ENCODE measurements around the gene NME7.

NME7 gene

DNA sequence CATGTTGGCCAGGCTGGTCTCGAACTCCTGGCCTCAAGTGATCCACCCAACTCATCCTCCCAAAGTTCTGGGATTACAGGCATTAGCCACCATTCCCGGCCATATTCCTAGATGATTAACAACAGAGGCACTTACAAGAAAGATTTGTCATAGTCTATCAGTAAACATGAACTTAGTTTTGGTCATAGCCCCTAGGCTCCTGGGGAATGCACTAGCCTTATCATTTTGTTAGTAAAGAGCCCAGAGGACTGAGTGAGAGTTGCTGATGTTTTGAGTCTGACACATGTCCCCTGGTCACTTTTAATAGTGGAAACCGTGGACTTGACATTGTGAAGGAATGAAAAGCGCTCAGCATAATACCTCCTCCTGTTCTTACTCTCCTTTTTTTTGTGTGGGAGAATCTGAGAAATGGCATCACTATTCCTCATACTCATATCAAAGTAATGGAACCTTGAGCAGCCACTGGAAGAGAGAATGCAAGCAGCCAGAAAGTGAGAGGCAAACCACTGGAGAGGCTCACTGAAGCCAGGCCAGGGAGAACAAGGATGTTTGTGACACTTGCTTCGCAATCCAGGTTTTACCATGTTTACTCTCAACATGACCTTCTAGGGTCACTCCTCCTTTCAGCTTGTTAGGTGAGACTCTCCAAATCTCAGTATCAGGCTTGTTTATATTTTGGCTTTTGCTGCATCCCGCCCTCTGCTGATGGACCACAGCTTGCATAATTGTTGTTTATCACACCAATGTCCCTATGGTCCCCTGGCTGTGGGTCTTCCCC lies 246.3 kb downstream of the NME7 start:
- no peak for DNase-seq

DNA sequence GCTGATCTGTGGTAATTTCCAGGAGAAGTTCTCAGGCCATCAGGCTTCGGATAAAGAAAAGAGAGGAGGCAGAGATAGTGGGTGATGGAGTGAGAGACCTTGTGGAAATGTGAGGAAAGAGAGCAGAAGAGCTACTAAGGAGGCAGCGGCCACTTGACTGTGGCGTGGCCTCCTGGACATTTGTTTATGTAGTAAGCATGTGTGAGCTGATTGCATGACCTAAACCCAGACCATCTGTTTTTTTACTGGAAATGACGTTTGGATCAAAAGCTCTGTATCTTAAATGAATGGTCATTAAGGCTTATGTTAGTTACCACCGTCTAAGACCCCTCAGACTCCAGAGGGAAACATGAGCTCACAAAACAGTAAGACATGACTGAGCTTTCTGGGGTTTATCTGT lies 247.5 kb downstream of the NME7 start:
- DNase-seq, result no peak

DNA sequence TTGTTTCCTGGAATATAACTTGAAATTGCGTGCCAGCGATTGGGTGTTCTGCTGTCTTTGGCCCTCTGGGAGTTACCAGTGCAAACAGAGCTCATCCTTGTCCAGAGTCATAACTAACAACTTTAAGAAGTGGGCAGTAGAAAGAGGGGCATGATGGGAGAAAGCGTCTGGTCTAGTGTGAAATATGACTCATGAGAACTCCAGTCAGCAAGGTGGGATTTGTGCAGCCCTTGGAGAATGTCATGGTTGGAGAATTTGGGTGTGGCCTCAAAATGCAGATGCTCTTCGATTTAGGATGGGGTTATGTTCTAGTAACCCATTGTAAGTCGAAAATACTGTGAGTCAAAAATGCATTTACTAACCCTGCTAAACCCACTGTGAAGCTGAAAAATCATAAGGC lies 248.2 kb downstream of the NME7 start:
- DNase-seq, result no peak

GRCh38 chr1:169118227-169118626 lies 249.4 kb downstream of the NME7 start:
- DNase-seq, result no peak

DNA sequence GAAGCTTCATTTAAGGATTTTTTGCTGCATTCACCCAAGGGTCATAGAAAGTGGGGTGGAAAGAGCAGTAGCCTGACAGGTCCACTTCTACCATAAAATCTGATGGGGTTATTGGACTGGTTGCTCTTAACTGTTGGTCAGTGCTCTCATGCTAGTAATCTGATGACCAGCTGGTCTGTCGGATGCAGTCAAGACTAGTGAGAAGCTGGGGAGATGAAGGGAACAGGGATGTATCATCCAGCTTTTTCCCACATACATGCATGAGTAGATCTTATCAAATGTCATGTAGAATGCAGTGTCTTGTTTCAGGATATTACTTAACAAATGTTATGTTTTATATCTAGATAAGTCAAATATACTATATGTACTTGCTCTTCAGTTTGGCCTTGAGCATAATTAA lies 250.0 kb downstream of the NME7 start:
- DNase-seq, result no peak

DNA sequence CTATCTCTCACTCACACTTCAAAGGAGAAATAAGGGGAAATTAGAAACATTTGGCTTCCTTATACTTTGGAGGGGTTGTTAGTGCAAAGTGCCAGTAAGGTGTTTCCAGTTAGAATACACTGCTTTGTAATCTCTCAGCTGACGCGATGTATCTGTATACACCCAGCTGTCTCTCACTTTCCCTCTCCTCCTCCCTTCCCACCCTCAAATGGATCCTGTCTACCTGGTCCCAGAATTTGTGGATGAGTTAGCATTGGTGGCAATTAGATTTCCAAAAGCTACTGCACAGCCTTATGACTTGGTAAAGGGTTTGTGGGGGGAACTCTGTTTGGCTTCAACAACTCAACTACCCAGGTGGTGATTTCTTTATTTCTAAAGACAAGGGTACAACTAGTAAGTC lies 250.6 kb downstream of the NME7 start:
- no peak for DNase-seq

GRCh38 chr1:169115891-169116585 lies 251.6 kb downstream of the NME7 start:
- DNase-seq, result no peak

DNA sequence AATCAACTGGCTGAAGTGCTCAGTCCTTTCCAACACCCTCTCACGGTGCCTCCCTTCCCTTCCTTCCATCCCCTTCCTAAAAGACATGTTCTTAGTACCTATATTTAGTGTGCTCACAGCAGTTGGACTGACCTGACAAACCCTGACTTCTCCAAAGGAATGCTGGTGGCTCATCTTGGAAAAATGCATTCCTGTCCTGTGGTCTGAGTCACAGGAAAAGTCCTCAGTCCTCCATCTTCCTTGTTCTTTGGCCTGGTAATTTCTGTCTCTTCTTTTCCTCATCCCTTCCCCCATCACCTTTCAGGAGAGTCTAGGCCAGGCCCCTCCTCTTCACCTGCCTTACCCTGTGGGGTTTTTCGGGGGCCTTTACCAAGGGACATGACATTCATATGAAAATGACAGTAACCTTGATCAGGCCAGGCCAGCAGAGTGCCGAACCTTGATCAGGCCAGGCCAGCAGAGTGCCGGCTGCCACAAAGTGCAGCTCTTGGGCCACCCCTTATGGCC lies 253.9 kb downstream of the NME7 start:
- DNase-seq, result no peak

DNA sequence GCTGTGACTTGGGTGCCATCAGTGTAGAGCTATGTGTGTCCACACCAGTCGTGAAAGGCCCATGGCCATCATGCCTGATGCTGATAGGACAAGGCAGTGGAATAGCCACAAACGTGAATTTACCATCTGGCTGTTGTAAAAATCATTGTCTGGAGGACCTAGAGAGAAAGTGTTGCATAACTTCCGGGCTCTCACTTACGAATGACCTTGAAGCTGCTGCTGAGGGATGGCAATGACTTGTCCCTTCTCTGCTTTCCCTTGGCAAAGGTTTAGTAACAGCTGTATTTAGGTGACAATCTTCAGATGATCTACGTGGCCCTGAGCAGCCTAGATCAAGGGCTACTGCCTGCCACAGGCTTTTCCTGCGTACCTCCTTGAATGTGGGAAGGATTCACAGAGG lies 255.4 kb downstream of the NME7 start:
- no peak for DNase-seq

- no peak for DNase-seq
Observed at GRCh38 chr1:169111472-169111871, 256.1 kb downstream of the NME7 start.

- no peak for DNase-seq
Observed at GRCh38 chr1:169110689-169111447, 256.7 kb downstream of the NME7 start.

DNA sequence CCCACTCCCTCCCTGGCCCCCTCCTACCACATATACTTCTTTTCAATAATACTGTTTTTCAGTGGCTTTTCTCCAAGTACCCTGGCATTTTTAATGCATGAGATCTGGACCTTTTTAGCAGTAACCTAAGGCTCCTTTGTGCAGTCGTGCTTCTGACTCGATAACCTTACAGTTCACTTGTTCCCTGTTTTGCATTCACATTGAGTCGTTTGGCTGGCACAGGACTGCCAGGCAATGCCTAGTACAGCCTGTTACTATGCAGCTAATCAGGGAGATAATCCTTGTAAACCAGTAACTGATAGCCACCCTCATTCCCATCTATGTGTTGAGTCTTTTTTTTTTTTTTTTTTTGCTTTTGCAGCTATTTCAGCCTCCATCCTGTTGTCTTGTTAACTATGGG lies 257.4 kb downstream of the NME7 start:
- no peak for DNase-seq

DNA sequence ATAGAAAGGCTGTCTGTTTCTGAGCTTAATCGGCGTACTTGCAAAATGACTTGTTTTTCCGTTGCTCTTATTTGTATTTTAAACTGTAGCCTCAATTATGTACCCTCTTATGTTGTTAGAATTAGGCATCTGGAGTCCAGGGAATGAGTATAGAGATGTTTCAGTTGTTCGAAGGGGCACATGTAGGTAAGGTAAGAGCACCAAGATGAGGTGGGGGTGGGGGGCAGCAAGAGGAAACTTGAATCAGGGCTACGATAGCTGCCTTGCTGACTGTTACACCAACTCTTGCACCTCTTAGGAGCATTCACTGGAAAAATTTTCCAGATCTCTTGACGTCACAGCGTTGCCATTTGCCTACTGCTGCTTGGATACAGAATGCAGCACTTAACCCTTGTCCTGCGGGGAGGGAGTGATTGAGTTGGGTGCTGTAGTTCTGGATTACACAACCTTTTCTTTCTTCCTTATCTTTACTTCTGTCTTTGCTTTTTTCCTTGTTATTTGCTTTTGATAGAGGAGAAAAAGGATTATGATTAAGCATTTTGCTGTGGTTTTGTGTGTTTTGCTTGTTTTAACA lies 257.9 kb downstream of the NME7 start:
- DNase-seq, result peak; percentile 47

DNA sequence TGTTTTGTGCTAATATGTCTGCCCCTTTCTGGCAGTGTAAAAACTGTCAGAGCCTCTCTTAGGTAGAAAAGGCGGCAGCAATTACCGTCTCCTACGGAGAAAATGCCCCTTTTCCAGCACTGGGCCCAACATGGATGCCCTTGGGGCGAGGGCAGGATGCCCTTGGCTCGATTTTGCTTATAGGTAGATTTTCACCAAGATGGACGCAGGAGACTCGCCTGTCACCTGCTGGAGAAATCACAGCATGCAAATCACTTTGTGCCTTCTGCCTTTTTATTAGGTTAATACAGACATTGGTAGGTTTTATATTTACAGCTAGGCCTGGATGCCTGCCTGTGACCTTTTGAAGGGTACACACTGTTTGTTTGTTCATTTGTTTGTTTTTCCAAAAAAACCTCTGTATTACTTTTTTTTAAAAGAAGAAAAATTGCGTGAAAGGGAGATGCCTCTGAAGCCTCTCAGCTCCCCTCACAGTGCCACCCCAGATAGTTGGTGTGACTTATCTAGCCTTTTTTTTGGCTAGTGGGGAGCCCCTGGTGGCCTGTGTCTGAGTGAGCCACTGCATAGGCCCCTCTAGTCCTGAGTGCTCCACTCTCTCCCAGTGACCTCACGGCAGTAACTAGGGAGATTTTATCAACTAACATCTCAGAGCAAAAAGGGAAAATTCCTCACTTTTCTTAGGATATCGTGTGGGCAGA lies 258.6 kb downstream of the NME7 start:
- peak; percentile 51 for DNase-seq

DNA sequence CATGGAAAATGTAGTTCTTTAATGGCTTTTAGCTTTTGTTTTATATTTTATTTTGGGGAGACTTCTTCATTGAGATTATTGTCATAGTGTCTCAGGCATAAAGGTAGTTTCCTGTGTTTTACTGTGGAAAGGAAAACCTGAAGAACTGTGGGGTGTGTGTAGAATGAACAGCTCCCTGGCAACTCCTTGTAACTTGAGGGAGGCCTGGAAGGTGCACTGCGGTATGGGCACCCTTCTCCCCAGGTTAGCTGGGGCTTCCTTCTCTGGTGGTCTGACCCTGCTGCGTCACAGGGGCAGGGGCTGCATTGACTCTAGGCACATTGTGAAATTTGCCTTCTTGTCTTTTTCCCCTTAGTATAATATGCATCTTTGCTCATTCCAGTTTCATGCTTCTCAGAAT lies 259.4 kb downstream of the NME7 start:
- no peak for DNase-seq

GRCh38 chr1:169107603-169108208 lies 259.9 kb downstream of the NME7 start:
- no peak for DNase-seq

GRCh38 chr1:169106921-169107602 lies 260.5 kb downstream of the NME7 start:
- DNase-seq, result peak; percentile 52

DNA sequence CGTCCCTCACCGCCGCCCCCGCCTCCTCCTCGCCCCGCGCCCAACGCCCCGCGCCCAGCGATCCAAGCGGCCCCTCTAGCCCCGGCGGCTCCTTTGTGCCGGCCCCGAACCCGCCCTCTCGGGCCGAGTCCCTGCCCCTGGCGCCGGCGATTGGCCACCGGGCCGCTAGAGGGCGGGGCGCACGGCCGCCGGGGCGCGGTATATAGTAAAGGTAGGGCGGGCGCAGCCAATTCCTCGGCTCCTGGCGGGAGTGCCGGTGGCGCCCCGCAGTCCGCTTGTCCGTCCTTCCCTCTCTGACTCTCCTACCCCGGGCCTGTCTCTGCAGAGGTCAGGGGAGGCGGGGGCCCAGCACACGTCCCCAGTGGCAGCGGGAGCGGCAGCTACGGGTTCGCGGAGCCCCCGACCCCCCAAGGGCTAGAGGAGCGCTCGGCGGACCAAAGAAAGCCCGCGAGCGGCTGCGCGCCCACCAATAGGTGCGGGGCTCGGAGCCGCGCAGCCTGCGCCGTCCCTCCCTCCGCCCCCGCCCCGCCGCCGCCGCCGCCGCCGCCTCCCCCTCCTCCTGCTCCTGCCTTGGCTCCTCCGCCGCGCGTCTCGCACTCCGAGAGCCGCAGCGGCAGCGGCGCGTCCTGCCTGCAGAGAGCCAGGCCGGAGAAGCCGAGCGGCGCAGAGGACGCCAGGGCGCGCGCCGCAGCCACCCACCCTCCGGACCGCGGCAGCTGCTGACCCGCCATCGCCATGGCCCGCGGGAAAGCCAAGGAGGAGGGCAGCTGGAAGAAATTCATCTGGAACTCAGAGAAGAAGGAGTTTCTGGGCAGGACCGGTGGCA lies 261.3 kb downstream of the NME7 start, which contains the start of gene ATP1B1:
Gene ATP1B1, plus strand, starts transcription at position 596 of the 826 bp plus-strand sequence. Its CDS starts 140 bp downstream, at position 736.
- DNase-seq, result peak; percentile 94

GRCh38 chr1:169105434-169106094 lies 262.0 kb downstream of the NME7 start:
- DNase-seq, result peak; percentile 95

DNA sequence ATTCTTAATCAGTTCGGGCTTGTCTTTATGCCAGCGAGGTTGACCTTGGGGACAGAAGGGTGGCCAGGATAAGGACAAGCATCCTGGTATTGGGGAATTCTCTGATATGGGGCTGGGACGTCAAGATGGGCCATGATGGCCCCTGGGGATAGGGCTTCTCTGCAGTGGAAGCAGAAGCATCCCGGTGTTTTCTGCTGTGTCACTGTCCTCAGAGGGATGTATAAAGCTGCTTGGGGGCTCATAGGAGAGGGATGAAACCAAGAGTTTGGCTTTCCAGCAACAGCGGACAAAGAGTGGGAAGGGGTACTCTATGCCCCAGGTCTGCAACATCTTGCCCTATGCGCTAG lies 262.5 kb downstream of the NME7 start:
- DNase-seq, result no peak
